K562 (cell line): Measurements from ENCODE around the gene NAP1L4. TPM values are rescaled to one million over a fixed set of nuclear protein-coding genes. Genes with fewer than 3 reads are reported as not detected.

Source experiments
- ETV6 ChIP-seq, 3 experiments: fragments of 150-350 bp in 1 of 3; sonication (generic) in 1 of 3; formaldehyde crosslinking in 1 of 3; IDR thresholded peaks; 2 replicates each; pipeline versions ENCODE4 v1.6.1 to v1.8.0; 2014 to 2022; ENCODE audit warnings: borderline replicate concordance in 2 of 3, low read depth in 2 of 3, antibody characterized with exemption in 1 of 3, low read length in 1 of 3, mild to moderate bottlenecking in 1 of 3, missing genetic modification reagents in 1 of 3
- FOSL1 ChIP-seq: fragments of 200-800 bp; sonication (Bioruptor generic); conservative IDR thresholded peaks from 2 replicates; pipeline ENCODE4 v1.6.1; 2016; ENCODE audit warnings: missing genetic modification characterization, missing compliant biosample characterization
- FOXA3 ChIP-seq, 2 experiments: fragments of 450-650 bp in 1 of 2; sonication (generic) in 1 of 2; formaldehyde crosslinking; IDR thresholded peaks in 1 of 2; conservative IDR thresholded peaks in 1 of 2; 2 replicates each; pipeline versions ENCODE4 v1.4.0 to v1.8.0; 2020 to 2022; ENCODE audit warnings: mild to moderate bottlenecking in 2 of 2, missing genetic modification reagents in 1 of 2
- STAT6 ChIP-seq: sonication (generic); formaldehyde crosslinking; IDR thresholded peaks from 2 replicates; pipeline ENCODE4 v1.8.1; 2023; ENCODE audit warnings: mild to moderate bottlenecking, missing genetic modification reagents
- ZEB2 ChIP-seq: fragments of 450-650 bp; IDR thresholded peaks from 2 replicates; pipeline ENCODE4 v1.6.1; 2016
- polyA plus RNA-seq, 8 experiments: library from polyadenylated mRNA; depleted of rRNA in 4 of 8; stranded (reverse) in 5 of 8; unstranded in 3 of 8; fragments of >200 nt; fragmentation: Nextera tagmentation in 2 of 8; fragmentation: Illumina TruSeq in 1 of 8; extraction: Ambion mirVana in 2 of 8; extraction: Trizol in 1 of 8; gene quantifications; 2 replicates each; pipeline versions ENCODE4 v1.2.1 to v1.2.3, GENCODE V29; 2011 to 2014; ENCODE audit warnings: inconsistent platforms in 1 of 8, missing spikeins in 1 of 8
- total RNA-seq, 7 experiments: library from RNA; depleted of rRNA in 6 of 7; stranded (reverse); fragments of >200 nt in 6 of 7; fragmentation: Illumina TruSeq in 2 of 7; extraction: Trizol in 2 of 7; gene quantifications; 2 replicates each; pipeline versions ENCODE4 v1.2.1 to v1.2.3, GENCODE V29; 2011 to 2021; ENCODE audit warnings: low replicate concordance in 1 of 7
- TF ChIP-seq, protein P1 (sequence below): fragments of 450-650 bp; formaldehyde crosslinking; IDR thresholded peaks from 2 replicates; pipeline ENCODE4 v1.4.0; 2020; ENCODE audit warnings: mild to moderate bottlenecking, mixed read lengths
- TF ChIP-seq, protein P2 (sequence below): fragments of 200-600 bp; sonication (generic); IDR thresholded peaks from one replicate; pipeline ENCODE4 v1.6.1; 2012; ENCODE audit warnings: mild to moderate bottlenecking, low read depth, low read length, inconsistent platforms

NAP1L4 gene
- total and polyA plus RNA-seq, 9 of the 15 experiments (the other 6 are each of a cell fraction or from before 2014, with no cell fraction given) = 34.1 to 237 (median 179) TPM

DNA sequence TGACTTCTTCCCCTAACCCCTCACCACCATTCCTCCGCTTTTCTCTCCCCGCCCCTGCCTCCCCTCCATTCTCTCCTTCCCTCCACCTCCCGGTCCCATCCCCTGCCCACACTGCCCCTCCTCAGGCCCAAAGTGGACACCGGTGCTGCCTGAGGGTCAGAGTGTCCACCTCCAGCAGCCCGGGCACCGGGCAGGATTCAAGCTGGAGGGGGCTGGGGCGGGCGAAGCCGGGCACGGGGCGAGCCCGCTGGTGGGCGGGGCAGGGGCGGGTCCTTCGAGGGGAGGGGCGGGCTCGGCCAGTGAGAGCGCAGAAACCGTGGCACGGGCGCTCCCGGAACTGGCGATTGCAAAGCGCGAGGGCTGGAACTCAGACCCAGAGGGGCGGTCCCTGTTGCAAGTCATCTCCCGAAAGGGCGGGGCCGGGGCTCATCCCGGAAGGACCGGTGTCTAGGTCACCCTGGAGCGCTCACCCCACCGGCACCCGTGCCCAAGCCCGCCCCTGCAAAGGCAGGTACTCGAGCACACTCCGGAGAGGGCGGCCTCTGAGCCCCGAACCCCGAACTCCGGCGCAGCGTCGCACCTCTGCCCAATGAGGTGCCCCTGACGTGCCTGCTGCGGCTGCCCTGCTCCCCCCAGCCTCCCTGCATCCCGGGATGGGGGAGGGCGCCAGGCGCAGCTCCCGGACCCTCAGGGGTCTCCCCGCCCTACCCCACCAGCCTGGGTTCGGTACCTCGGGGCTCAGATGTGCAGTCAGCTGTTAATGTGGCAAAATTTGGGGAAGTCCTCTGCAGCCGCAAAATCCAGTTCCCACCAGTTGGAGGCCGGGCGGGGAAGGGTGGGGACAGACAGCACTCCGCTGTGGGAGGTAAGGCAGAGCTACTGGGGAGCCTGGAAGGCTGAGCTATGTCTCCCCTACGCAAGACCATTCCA lies 90.0 kb downstream of the NAP1L4 start (continued):
- TF ChIP-seq STAT6 (CRISPR knock-in tag) (0 out of 2 replicates have a peak, but pooled peaks have one; percentile 59), ETV6 (IDR thresholded peaks at IDR 0.05; ENCODE audit: borderline replicate concordance in 1 of 2, low read depth in 2 of 2, low read length in 1 of 2) (peak in 1 of 2 experiments; percentile 37; a peak in 1 of 4 replicates), ETV6 (CRISPR knock-in tag; IDR thresholded peaks at IDR 0.05; ENCODE audit: borderline replicate concordance) (no peak), FOSL1 (tag) (0 out of 2 replicates have a peak, but pooled peaks have one; percentile 32), ZEB2 (peak; percentile 85), FOXA3 (CRISPR knock-in tag; conservative IDR thresholded peaks at IDR 0.05 in 1 of 2, IDR thresholded peaks at IDR 0.05 in 1 of 2) (0 out of 4 replicates have a peak, but pooled peaks of 1 of the 2 experiments have one; percentile 67)
- TF ChIP-seq, protein P1, sequence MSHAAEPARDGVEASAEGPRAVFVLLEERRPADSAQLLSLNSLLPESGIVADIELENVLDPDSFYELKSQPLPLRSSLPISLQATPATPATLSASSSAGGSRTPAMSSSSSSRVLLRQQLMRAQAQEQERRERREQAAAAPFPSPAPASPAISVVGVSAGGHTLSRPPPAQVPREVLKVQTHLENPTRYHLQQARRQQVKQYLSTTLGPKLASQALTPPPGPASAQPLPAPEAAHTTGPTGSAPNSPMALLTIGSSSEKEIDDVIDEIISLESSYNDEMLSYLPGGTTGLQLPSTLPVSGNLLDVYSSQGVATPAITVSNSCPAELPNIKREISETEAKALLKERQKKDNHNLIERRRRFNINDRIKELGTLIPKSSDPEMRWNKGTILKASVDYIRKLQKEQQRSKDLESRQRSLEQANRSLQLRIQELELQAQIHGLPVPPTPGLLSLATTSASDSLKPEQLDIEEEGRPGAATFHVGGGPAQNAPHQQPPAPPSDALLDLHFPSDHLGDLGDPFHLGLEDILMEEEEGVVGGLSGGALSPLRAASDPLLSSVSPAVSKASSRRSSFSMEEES (CRISPR knock-in tag) = no peak
- TF ChIP-seq, protein P2, sequence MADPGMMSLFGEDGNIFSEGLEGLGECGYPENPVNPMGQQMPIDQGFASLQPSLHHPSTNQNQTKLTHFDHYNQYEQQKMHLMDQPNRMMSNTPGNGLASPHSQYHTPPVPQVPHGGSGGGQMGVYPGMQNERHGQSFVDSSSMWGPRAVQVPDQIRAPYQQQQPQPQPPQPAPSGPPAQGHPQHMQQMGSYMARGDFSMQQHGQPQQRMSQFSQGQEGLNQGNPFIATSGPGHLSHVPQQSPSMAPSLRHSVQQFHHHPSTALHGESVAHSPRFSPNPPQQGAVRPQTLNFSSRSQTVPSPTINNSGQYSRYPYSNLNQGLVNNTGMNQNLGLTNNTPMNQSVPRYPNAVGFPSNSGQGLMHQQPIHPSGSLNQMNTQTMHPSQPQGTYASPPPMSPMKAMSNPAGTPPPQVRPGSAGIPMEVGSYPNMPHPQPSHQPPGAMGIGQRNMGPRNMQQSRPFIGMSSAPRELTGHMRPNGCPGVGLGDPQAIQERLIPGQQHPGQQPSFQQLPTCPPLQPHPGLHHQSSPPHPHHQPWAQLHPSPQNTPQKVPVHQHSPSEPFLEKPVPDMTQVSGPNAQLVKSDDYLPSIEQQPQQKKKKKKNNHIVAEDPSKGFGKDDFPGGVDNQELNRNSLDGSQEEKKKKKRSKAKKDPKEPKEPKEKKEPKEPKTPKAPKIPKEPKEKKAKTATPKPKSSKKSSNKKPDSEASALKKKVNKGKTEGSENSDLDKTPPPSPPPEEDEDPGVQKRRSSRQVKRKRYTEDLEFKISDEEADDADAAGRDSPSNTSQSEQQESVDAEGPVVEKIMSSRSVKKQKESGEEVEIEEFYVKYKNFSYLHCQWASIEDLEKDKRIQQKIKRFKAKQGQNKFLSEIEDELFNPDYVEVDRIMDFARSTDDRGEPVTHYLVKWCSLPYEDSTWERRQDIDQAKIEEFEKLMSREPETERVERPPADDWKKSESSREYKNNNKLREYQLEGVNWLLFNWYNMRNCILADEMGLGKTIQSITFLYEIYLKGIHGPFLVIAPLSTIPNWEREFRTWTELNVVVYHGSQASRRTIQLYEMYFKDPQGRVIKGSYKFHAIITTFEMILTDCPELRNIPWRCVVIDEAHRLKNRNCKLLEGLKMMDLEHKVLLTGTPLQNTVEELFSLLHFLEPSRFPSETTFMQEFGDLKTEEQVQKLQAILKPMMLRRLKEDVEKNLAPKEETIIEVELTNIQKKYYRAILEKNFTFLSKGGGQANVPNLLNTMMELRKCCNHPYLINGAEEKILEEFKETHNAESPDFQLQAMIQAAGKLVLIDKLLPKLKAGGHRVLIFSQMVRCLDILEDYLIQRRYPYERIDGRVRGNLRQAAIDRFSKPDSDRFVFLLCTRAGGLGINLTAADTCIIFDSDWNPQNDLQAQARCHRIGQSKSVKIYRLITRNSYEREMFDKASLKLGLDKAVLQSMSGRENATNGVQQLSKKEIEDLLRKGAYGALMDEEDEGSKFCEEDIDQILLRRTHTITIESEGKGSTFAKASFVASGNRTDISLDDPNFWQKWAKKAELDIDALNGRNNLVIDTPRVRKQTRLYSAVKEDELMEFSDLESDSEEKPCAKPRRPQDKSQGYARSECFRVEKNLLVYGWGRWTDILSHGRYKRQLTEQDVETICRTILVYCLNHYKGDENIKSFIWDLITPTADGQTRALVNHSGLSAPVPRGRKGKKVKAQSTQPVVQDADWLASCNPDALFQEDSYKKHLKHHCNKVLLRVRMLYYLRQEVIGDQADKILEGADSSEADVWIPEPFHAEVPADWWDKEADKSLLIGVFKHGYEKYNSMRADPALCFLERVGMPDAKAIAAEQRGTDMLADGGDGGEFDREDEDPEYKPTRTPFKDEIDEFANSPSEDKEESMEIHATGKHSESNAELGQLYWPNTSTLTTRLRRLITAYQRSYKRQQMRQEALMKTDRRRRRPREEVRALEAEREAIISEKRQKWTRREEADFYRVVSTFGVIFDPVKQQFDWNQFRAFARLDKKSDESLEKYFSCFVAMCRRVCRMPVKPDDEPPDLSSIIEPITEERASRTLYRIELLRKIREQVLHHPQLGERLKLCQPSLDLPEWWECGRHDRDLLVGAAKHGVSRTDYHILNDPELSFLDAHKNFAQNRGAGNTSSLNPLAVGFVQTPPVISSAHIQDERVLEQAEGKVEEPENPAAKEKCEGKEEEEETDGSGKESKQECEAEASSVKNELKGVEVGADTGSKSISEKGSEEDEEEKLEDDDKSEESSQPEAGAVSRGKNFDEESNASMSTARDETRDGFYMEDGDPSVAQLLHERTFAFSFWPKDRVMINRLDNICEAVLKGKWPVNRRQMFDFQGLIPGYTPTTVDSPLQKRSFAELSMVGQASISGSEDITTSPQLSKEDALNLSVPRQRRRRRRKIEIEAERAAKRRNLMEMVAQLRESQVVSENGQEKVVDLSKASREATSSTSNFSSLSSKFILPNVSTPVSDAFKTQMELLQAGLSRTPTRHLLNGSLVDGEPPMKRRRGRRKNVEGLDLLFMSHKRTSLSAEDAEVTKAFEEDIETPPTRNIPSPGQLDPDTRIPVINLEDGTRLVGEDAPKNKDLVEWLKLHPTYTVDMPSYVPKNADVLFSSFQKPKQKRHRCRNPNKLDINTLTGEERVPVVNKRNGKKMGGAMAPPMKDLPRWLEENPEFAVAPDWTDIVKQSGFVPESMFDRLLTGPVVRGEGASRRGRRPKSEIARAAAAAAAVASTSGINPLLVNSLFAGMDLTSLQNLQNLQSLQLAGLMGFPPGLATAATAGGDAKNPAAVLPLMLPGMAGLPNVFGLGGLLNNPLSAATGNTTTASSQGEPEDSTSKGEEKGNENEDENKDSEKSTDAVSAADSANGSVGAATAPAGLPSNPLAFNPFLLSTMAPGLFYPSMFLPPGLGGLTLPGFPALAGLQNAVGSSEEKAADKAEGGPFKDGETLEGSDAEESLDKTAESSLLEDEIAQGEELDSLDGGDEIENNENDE = no peak
